Stimulated activated CD4-positive, alpha-beta T cell treated with anti-CD3 and anti-CD28 coated beads, TNF-alpha, amount 100 ng/mL, for 24 hours (primary cell): ENCODE measurements around the gene TXNRD1.

Source experiments
- DNase-seq, 3 experiments: peaks; one replicate each; pipeline ENCODE4 v3.0.0-alpha.2; 2020; ENCODE audit warnings: low read depth in 3 of 3

The TXNRD1 gene

DNA sequence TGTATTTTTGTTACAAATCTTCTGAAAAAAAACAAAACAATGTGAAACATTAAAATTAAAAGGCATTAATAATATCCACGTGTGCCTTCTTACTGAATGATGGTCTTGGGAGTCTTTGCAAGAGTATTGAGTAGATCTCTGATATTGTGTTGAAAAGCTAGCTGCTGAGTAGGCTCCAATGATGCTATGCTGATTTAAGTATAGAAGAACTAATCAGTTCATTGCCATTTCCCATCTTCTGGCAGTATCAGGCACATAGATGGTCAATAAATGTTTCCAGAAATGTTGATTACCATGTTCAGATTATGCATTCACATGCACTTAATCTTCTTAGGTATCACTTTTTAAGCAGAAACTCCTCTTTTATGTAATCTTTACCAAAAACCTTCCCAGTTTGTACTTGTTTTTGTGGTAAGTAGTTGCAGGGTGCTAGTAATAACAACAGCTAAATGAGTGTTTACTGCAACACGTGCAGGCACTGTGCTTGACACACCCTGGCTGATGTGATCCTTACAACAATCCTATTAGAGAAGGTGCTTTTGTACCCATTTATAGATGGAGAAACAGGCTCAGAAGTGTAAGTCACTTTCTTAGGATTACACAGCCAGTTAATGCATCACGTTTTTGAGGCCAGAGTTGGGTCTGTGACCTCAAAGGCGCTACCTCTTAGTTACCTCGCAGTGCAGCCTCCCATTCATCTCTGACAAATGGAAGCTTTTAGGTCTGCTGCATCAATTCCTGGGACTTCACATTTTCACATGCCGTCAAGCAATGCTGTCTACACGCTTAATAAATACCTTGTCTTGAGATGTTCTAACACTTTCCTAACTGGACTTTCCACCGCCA is 134.9 kb downstream of the TXNRD1 start:
- no peak for DNase-seq

DNA sequence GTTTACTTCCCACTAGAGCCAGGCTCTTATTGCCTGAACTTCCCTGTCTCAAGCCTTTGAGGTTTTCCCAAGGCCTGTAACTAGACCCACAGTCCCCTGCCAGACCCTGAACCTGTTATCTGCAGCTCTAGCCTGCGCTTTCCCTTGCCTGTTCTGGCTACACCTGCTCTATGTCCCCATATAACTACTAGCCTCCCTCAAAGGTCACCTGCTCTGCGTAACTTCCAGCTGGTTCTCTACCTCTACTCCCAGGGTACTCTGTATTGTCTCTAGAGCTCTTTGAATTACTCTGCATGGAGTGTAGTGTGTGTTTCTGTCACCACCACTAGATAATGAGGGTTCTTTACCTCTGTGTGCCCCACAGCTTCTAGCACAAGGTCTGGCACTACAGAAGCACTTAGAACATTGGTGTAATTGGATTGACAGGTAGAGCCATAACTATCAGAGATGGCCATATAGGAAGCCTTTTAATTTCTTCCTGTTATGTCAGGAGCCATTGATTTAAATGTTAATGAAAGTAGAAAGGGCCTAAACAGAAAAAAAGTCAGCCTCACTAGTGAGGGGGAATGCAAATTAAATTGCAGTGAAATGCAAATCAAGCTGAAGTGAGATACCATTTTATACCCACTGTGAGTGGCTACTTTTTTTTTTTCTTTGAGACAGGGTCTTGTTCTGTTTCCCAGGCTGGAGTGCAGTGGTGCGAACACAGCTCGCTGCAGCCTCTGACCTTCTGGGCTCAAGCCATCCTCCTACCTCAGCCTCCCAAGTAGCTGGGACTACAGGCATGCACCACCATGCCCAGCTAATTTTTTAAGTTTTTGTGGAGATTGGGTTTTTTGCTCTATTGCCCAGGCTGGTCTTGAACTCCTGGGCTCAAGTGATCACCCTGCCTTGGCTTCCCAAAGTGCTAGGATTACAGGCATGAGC is 135.7 kb downstream of the TXNRD1 start:
- no peak for DNase-seq

DNA sequence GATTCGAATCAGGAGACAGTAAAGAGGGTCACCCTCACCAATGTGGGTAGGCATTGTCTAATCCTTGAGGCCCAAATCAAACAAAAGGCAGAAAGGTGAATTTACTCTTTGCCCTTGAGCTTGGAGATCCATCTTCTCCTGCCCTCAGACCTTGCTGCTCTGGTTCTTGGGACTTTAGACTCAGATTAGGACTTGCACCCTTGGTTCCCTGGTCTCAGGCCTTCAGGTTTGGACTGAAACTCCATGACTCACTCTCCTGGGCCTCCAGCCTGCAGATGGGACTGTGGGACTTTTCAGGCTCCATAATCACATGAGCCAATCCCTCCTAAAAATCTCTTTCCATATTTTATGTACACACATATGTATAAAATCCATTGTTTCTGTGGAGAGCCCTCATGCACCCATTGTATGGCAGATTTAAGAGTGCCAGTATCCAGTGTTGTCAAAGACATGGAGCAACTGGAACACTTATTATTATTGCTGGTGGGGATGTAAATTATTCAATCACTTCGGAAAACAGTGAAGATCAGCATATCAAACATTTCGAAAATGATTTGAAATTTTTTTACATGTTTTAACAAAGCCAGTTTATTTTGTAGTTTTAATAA is 136.6 kb downstream of the TXNRD1 start:
- no peak for DNase-seq

GRCh38 chr12:104353012-104353981 is 137.7 kb downstream of the TXNRD1 start:
- DNase-seq = no peak

DNA sequence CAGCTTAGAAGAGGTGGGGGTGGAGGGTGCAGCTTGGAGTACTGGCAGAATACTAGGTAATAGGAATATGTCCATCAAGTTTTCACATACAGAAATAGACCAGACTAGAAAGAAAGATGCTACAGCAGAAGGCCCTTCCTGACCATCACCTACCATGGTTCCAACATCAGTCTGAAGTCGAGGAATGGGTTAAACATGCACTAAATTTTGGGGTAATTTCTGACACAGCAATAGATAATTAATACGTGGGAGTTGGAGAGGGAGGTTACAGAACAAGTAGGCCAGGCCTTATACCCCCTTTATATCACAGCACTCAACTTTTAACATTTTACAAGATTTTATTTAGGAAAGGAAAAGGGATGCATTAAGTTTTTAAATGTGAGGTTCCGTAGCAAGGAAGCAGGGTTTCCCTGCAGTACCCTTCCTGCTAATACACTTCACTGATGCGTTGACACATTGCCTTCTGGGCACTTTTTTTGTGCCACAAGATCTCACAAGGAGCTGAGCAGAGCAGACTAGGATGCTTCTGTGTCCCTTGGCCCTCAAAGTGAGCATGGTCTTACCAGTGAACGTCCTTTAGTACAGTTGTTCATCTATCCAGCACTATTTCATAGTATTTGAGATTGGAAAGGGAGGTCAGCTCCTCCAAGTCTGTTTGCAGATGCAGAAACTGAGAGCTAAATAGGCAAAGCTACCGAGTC is 138.7 kb downstream of the TXNRD1 start:
- no peak for DNase-seq

- DNase-seq = no peak
These were observed 139.4 kb downstream of the TXNRD1 start for GRCh38 chr12:104354868-104355570.

DNA sequence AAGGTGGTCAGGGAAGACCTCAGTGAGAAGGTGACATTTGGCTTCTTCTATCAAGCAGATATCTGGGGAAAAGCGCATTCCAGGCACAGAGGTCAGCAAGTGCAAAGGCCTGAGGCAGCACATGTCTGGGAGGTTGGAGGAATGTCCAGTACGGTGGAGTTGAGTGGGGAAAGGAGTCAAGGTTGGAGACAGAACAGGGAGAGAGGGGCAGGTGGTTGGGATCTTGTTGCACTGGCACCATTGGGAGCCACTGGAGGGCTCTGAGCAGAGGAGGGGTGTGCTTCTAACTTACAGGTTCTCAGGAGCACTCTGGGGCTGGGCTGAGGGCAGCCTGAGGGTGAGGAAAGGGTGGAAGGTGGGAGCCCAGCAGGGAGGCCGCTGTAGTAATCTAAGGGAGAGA is 140.1 kb downstream of the TXNRD1 start:
- no peak for DNase-seq

GRCh38 chr12:104356231-104357115 is 140.9 kb downstream of the TXNRD1 start:
- DNase-seq = no peak

DNA sequence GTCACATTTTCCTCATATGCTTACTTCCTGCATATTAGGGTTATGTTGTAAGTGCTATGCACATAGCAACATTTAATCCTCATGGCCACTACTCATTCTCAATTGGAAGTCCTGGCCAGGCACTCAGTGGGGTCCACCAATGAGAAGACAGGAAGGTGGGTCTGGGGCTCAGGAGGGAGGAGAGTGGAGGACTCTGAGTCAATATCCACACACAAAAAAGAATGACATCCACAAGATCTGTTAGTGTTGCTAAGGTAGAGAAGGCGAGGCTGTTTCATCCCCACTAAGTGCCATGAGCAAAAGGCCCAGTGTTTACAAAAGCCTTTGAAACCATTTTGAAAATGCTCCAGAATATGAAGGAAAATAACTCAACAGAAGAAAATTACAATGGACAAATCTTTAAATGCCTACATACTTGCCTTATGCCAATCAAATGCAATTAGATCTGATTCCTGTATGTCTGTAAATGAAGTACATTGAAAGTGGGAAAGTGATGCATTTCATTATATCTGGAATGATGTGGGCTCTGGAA is 141.9 kb downstream of the TXNRD1 start:
- DNase-seq = no peak

GRCh38 chr12:104358353-104359003 is 142.9 kb downstream of the TXNRD1 start:
- DNase-seq = peak; percentile 24 to 59 (median 41)

GRCh38 chr12:104359216-104359615 is 143.6 kb downstream of the TXNRD1 start:
- DNase-seq = no peak

DNA sequence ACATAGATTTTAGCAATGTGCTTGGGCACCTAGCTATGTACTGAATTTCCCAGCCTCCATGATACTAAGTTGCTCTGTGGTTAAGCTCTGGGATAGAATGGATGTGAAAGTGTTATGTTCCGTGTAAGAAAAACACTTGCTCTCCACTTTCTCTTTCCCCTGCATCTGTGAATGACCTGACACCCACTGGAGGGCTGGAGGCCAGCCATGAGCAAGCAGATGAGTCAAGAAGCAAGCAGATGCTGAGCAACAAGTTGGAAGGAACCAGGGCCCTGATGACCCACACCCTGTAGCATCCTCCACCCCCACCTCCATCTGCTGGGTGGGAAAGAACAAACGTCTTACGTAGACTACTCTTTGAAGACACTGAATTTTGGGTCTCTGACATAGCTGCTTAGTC is 144.6 kb downstream of the TXNRD1 start:
- no peak for DNase-seq

DNA sequence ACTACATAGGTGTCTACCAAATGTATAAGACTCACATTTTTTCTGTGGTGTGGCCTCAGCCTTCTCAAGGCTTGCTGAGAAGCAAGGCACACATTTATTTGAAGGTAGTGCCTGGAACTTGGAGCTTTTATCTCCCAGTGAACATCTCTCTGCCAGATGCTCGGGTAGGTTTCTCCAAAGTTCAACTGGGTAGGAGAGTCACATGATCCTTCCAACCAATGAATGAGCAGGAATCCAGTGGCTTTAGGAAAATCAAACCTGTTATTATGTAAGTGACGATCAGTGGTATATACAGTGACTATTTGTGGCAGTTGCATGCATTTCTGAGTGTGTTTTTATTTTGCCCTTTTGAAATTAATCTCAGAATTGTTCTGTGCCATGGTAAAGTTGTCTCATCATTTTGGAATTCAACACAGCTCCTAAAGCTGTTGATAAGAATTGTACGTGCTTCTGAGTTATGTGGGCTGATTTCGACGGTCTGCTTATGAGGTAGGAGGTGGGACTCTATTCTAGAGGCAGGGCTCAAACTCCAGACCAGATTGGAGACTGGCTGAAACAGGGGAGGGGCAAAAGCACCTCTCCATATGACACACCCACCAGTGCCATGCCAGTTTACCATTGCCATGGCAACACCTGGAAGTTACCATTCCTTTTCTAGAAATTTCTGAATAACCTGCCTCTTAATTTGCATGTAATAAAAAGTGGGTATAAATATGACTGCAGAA is 145.6 kb downstream of the TXNRD1 start:
- DNase-seq = no peak

GRCh38 chr12:104365921-104366410 is 150.4 kb downstream of the TXNRD1 start:
- DNase-seq = no peak

- DNase-seq = no peak
These were observed 154.1 kb downstream of the TXNRD1 start for GRCh38 chr12:104369708-104370107.

- no peak for DNase-seq
These were observed 155.7 kb downstream of the TXNRD1 start for GRCh38 chr12:104371043-104371870.
